LNCaP clone FGC (cell line): ENCODE data around the gene ABI3.

ENCODE experiments used
- DNase-seq: peaks from one replicate; pipeline ENCODE4 v3.0.0-alpha.2; 2011; ENCODE audit warnings: low read depth
- H3K4me3 ChIP-seq: 2 replicates; pipeline ENCODE4 v1.5.1; 2011; ENCODE audit warnings: mild to moderate bottlenecking, low read depth, low read length, control low read depth
- CTCF ChIP-seq: IDR thresholded peaks from 2 replicates; pipeline ENCODE4 v1.5.1; 2012; ENCODE audit warnings: mild to moderate bottlenecking; ENCODE audit not compliant: control insufficient read depth, insufficient read depth; ENCODE audit errors: extremely low read depth

The ABI3 gene

GRCh38 chr17:49269356-49269755 lies 58.8 kb downstream of the ABI3 start:
- no peak for DNase-seq
- no peak for TF ChIP-seq CTCF
- no peak overlapping the region for H3K4me3 ChIP-seq
